H9 (cell line): ENCODE measurements around the gene PPIP5K1. TPM values are rescaled to one million over a fixed set of nuclear protein-coding genes. Genes with fewer than 3 reads are reported as not detected.
"Not testable (repeated sequence)": the region's sequence is repeated elsewhere in the genome, so short reads cannot be mapped to it uniquely, and the experiment has no call there.

Source experiments
- DNase-seq: peaks from one replicate; pipeline ENCODE4 v3.0.0-alpha.2; 2017
- H2AFZ ChIP-seq: one replicate; pipeline ENCODE4 v1.6.1; 2013; ENCODE audit warnings: mild to moderate bottlenecking, low read length, control low read depth, moderate library complexity
- H2AK5ac ChIP-seq: 2 replicates; pipeline ENCODE4 v1.6.1; 2013; ENCODE audit warnings: low read length, control low read depth, mixed read lengths; ENCODE audit not compliant: insufficient read length
- H2BK120ac ChIP-seq: one replicate; pipeline ENCODE4 v1.6.1; 2013; ENCODE audit warnings: low read depth, mild to moderate bottlenecking, low read length, control low read depth, inconsistent platforms; ENCODE audit not compliant: poor library complexity, severe bottlenecking
- H2BK12ac ChIP-seq: 2 replicates; pipeline ENCODE4 v1.6.1; 2013; ENCODE audit warnings: low read length, control low read depth, mixed read lengths, low read depth; ENCODE audit not compliant: insufficient read length
- H2BK15ac ChIP-seq: 2 replicates; pipeline ENCODE4 v1.6.1; 2013; ENCODE audit warnings: low read depth, low read length, control low read depth
- H2BK20ac ChIP-seq: one replicate; pipeline ENCODE4 v1.6.1; 2013; ENCODE audit warnings: low read depth, mild to moderate bottlenecking, low read length, control low read depth, inconsistent platforms; ENCODE audit not compliant: poor library complexity, severe bottlenecking
- H2BK5ac ChIP-seq: 2 replicates; pipeline ENCODE4 v1.6.1; 2013; ENCODE audit warnings: low read length, control low read depth, mixed read lengths; ENCODE audit not compliant: insufficient read length
- H3K14ac ChIP-seq: 2 replicates; pipeline ENCODE4 v1.6.1; 2013; ENCODE audit warnings: low read length, control low read depth; ENCODE audit not compliant: insufficient read depth
- H3K18ac ChIP-seq: 2 replicates; pipeline ENCODE4 v1.6.1; 2013; ENCODE audit warnings: low read depth, mild to moderate bottlenecking, mixed read lengths, low read length, control low read depth; ENCODE audit not compliant: insufficient read length
- H3K23ac ChIP-seq: 2 replicates; pipeline ENCODE4 v1.6.1; 2013; ENCODE audit warnings: low read length, control low read depth, mixed read lengths, low read depth; ENCODE audit not compliant: insufficient read length
- H3K23me2 ChIP-seq: 2 replicates; pipeline ENCODE4 v1.6.1; 2013; ENCODE audit warnings: low read depth, mild to moderate bottlenecking, mixed read lengths, low read length, control low read depth; ENCODE audit not compliant: insufficient read length, poor library complexity, severe bottlenecking
- H3K27ac ChIP-seq: 2 replicates; pipeline ENCODE4 v1.5.1; 2013; ENCODE audit warnings: low read length, control low read depth, mixed read lengths, low read depth; ENCODE audit not compliant: insufficient read length
- H3K27me3 ChIP-seq: 2 replicates; pipeline ENCODE4 v1.6.1; 2013; ENCODE audit warnings: low read length, control low read depth, inconsistent platforms; ENCODE audit not compliant: insufficient read depth
- H3K4ac ChIP-seq: 2 replicates; pipeline ENCODE4 v1.6.1; 2013; ENCODE audit warnings: low read depth, mild to moderate bottlenecking, control low read depth, inconsistent platforms, low read length, moderate library complexity
- H3K4me1 ChIP-seq: 2 replicates; pipeline ENCODE4 v1.6.1; 2013; ENCODE audit warnings: low read length, control low read depth, inconsistent platforms; ENCODE audit not compliant: insufficient read depth
- H3K4me2 ChIP-seq: 2 replicates; pipeline ENCODE4 v1.6.1; 2013; ENCODE audit warnings: low read length, control low read depth, mixed read lengths; ENCODE audit not compliant: insufficient read length, insufficient read depth
- H3K56ac ChIP-seq: 2 replicates; pipeline ENCODE4 v1.6.1; 2013; ENCODE audit warnings: low read depth, mild to moderate bottlenecking, mixed read lengths, low read length, control low read depth; ENCODE audit not compliant: insufficient read length
- H3K79me1 ChIP-seq: 2 replicates; pipeline ENCODE4 v1.6.1; 2013; ENCODE audit warnings: low read depth, mild to moderate bottlenecking, moderate library complexity, low read length, control low read depth, inconsistent platforms; ENCODE audit not compliant: insufficient read depth, poor library complexity, severe bottlenecking
- H3K79me2 ChIP-seq: 2 replicates; pipeline ENCODE4 v1.6.1; 2013; ENCODE audit warnings: low read length, control low read depth, inconsistent platforms; ENCODE audit not compliant: insufficient read depth
- H3K9ac ChIP-seq: 2 replicates; pipeline ENCODE4 v1.6.1; 2013; ENCODE audit warnings: low read length, control low read depth, mixed read lengths; ENCODE audit not compliant: insufficient read length; ENCODE audit errors: extremely low read depth
- H3K9me3 ChIP-seq: one replicate; pipeline ENCODE4 v1.6.1; 2013; ENCODE audit warnings: low read depth, low read length, inconsistent platforms; ENCODE audit not compliant: control insufficient read depth
- H3T11ph ChIP-seq: one replicate; pipeline ENCODE4 v1.6.1; 2013; ENCODE audit warnings: mild to moderate bottlenecking, low read length, control low read depth, inconsistent platforms
- H4K20me1 ChIP-seq: one replicate; pipeline ENCODE4 v1.6.1; 2013; ENCODE audit not compliant: control insufficient read depth, insufficient read length, insufficient read depth
- H4K5ac ChIP-seq: 2 replicates; pipeline ENCODE4 v1.6.1; 2013; ENCODE audit warnings: low read depth, mild to moderate bottlenecking, mixed read lengths, low read length, control low read depth; ENCODE audit not compliant: insufficient read length
- H4K8ac ChIP-seq: replicated peaks from 2 replicates; pipeline ENCODE4 v1.6.1; 2013; ENCODE audit warnings: low read length, control low read depth, mixed read lengths, low read depth; ENCODE audit not compliant: insufficient read length
- H4K91ac ChIP-seq: 2 replicates; pipeline ENCODE4 v1.6.1; 2013; ENCODE audit warnings: low read depth, mild to moderate bottlenecking, moderate library complexity, mixed read lengths, low read length, control low read depth; ENCODE audit not compliant: insufficient read length
- H3K27ac Mint-ChIP-seq, 3 experiments: 2 replicates in 2 of 3; 3 replicates in 1 of 3; pipeline ENCODE4 v1.8.0; 2020 to 2021; ENCODE audit warnings: mixed read lengths in 3 of 3, mild to moderate bottlenecking in 1 of 3, moderate library complexity in 1 of 3
- H3K27me3 Mint-ChIP-seq: 2 replicates; pipeline ENCODE4 v1.8.0; 2021; ENCODE audit warnings: low read depth, mild to moderate bottlenecking, moderate library complexity, mixed read lengths
- H3K36me3 Mint-ChIP-seq, 3 experiments: 2 replicates in 2 of 3; 3 replicates in 1 of 3; pipeline ENCODE4 v1.8.0; 2020 to 2021; ENCODE audit warnings: low read depth in 3 of 3, mixed read lengths in 3 of 3; ENCODE audit not compliant: insufficient read depth in 1 of 3
- H3K4me1 Mint-ChIP-seq, 2 experiments: 2 replicates each; pipeline ENCODE4 v1.8.0; 2020; ENCODE audit warnings: mixed read lengths in 2 of 2
- H3K4me3 Mint-ChIP-seq, 2 experiments: 2 replicates in 1 of 2; 3 replicates in 1 of 2; pipeline ENCODE4 v1.8.0; 2020 to 2021; ENCODE audit warnings: mild to moderate bottlenecking in 2 of 2, mixed read lengths in 2 of 2, moderate library complexity in 1 of 2
- H3K9me3 Mint-ChIP-seq, 2 experiments: 2 replicates in 1 of 2; 3 replicates in 1 of 2; pipeline ENCODE4 v1.8.0; 2020; ENCODE audit warnings: mild to moderate bottlenecking in 2 of 2, mixed read lengths in 2 of 2, moderate library complexity in 1 of 2
- WGBS: extraction: QIAGEN DNeasy Blood & Tissue Kit; methylation state at CpG from one replicate; pipeline ENCODE4 v1.1.7; 2013; ENCODE audit warnings: missing lambda C conversion rate, low lambda C conversion rate, mixed read lengths; ENCODE audit not compliant: insufficient read length; ENCODE audit errors: extremely low coverage; 5-methylcytosine and 5-hydroxymethylcytosine counted together
- long read RNA-seq: library from polyadenylated mRNA; unstranded; transcript quantifications from one replicate; pipeline ENCODE4 v2.0.0, GENCODE V29; 2020
- total RNA-seq: library from RNA; stranded (reverse); gene quantifications from 2 replicates; pipeline ENCODE4 v1.2.1, GENCODE V29; 2021

The PPIP5K1 gene
- total RNA-seq, result 28.5 and 30.1 TPM in 2 replicates
- long read RNA-seq, full-length matches to known transcripts, result 1 of 16 reads
- long read RNA-seq, partial matches to known transcripts, result 5 of 16 reads
- long read RNA-seq, other reads (novel, unspliced or antisense), result 10 of 16 reads

- not testable (repeated sequence) for H3K4me3 Mint-ChIP-seq, H3K79me2 ChIP-seq, DNase-seq, H2BK15ac ChIP-seq, H3K27me3 Mint-ChIP-seq, H3K27ac ChIP-seq, H3K4me2 ChIP-seq, H4K91ac ChIP-seq, H3K9ac ChIP-seq, H2BK12ac ChIP-seq, H3T11ph ChIP-seq, H3K4me1 Mint-ChIP-seq, H3K14ac ChIP-seq, H2AFZ ChIP-seq, H3K9me3 Mint-ChIP-seq, H2AK5ac ChIP-seq, H3K27me3 ChIP-seq, H4K8ac ChIP-seq, H4K20me1 ChIP-seq, H2BK120ac ChIP-seq, H3K23ac ChIP-seq, H2BK20ac ChIP-seq, H3K9me3 ChIP-seq, H3K56ac ChIP-seq, H4K5ac ChIP-seq, H3K79me1 ChIP-seq, H3K27ac Mint-ChIP-seq, H3K4ac ChIP-seq, H3K36me3 Mint-ChIP-seq, H2BK5ac ChIP-seq, H3K4me1 ChIP-seq, H3K18ac ChIP-seq, H3K23me2 ChIP-seq
- WGBS, result no CpG with 5 or more reads among the region's 54 CpGs
Observed at GRCh38 chr15:43589778-43590466, at the start of gene PPIP5K1. TSS of gene PPIP5K1 (minus strand) at chr15:43590208. CDS start at chr15:43584504, 5,704 bp downstream.

GRCh38 chr15:43638464-43639204 is 48.6 kb upstream of the PPIP5K1 start:
- not testable (repeated sequence) for H3K4ac ChIP-seq, H3K27me3 Mint-ChIP-seq, H4K20me1 ChIP-seq, H3K4me1 ChIP-seq, H2BK20ac ChIP-seq, H3K14ac ChIP-seq, DNase-seq, H3K23ac ChIP-seq, H3K9me3 ChIP-seq, H4K5ac ChIP-seq, H2BK12ac ChIP-seq, H3K4me2 ChIP-seq, H3K56ac ChIP-seq, H4K8ac ChIP-seq, H3K18ac ChIP-seq, H3K4me3 Mint-ChIP-seq, H3K27ac Mint-ChIP-seq, H3K36me3 Mint-ChIP-seq, H3T11ph ChIP-seq, H3K23me2 ChIP-seq, H3K27ac ChIP-seq, H4K91ac ChIP-seq, H3K79me2 ChIP-seq, H3K27me3 ChIP-seq, H2BK120ac ChIP-seq, H3K4me1 Mint-ChIP-seq, H2BK15ac ChIP-seq, H2AFZ ChIP-seq, H3K9me3 Mint-ChIP-seq, H2BK5ac ChIP-seq, H3K9ac ChIP-seq, H3K79me1 ChIP-seq, H2AK5ac ChIP-seq
- WGBS, result no CpG with 5 or more reads among the region's 8 CpGs
